Colonic mucosa (tissue), 4 donors: ENCODE measurements around the gene DMKN. TPM values are rescaled to one million over a fixed set of nuclear protein-coding genes. Genes with fewer than 3 reads are reported as not detected.

Source experiments
- DNase-seq: peaks from one replicate; pipeline ENCODE4 v3.0.0-alpha.2; 2020
- H3K27ac ChIP-seq: fragments of 200-600 bp; one replicate; pipeline ENCODE4 v1.8.0; 2021
- H3K27me3 ChIP-seq: fragments of 200-600 bp; one replicate; pipeline ENCODE4 v1.8.0; 2021
- H3K36me3 ChIP-seq: fragments of 200-600 bp; one replicate; pipeline ENCODE4 v1.8.0; 2021
- H3K4me1 ChIP-seq: fragments of 200-600 bp; one replicate; pipeline ENCODE4 v1.8.0; 2021; ENCODE audit warnings: mild to moderate bottlenecking
- H3K4me3 ChIP-seq: fragments of 200-600 bp; one replicate; pipeline ENCODE4 v1.8.0; 2021
- H3K9ac ChIP-seq, 2 donors: one replicate each; pipeline ENCODE4 v1.7.0; 2013; ENCODE audit warnings: control low read depth in 2 of 2, low read depth in 2 of 2, low read length in 2 of 2
- H3K9me3 ChIP-seq: fragments of 200-600 bp; one replicate; pipeline ENCODE4 v1.8.0; 2021
- intact Hi-C: fragments of 100-400 bp; cut with DNase I; formaldehyde crosslinking; loops from one replicate; pipeline ENCODE4 v1.14.1; 2022
- total RNA-seq, 2 donors: library from RNA; stranded (reverse); fragmentation: NEBNext Ultra II Directional in 1 of 2; extraction: Animal tissue kit (Norgen Biotek cat#: 25700) in 1 of 2; gene quantifications; one replicate each; pipeline ENCODE4 v1.2.1, GENCODE V29; 2021
- TF ChIP-seq, protein P1 (sequence below): fragments of 200-600 bp; IDR thresholded peaks from one replicate; pipeline ENCODE4 v1.8.0; 2022; ENCODE audit warnings: antibody characterized with exemption, mild to moderate bottlenecking
- donor health status: healthy.
- donor health status: DM: no; HTN: no; CAD: no.
- donor health status: DM: no; HTN: no; CAD: no.

Gene DMKN
- total RNA-seq, 2 donors from 2014 or later: 12.8 to 14.6 TPM

DNA sequence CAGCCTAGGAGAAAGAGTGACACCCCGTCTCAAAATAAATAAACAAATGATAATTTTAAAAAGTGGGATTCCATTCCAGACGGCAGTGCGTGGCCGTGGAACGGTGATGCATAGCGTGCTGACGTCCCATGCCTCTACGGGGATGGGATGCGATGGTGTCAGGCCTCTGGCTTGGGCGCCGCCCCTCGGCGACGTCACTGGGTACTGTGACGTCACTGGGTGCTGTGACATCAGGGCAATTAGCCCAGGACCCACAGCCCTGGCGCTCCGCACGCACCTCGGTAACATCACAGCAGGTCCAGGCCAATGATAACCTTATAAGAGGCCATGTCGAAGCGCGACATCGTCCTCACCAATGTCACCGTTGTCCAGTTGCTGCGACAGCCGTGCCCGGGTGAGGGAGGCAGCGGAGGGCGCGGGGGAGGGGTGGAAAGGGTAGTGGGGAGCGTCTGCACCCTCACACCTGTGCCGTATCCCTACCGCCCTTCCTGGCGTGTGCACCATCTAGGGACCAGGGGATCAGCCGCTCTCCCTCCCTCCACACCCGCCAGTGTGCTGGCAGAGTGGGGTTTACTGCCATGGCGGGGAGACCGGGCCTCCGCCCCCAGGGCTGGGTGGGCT is 19.9 kb upstream of the DMKN start, which contains the start of gene GAPDHS:
GAPDHS (plus strand) TSS at position 256 of the 621 bp plus-strand sequence; CDS start at position 328, 72 bp downstream.
- Histone ChIP-seq H3K4me1 (no peaks in the 10 kb centered on the region), H3K9me3 (no peaks in the 10 kb centered on the region), H3K4me3 (no peak within 1 kb of the TSS), H3K9ac (no peak within 1 kb of the TSS), H3K27me3 (peaks cover 4% of the 10 kb centered on the region), H3K36me3 (no peaks in the 10 kb centered on the region), H3K27ac (no peak within 1 kb of the TSS)
- no peak for DNase-seq
- TF ChIP-seq, protein P1, sequence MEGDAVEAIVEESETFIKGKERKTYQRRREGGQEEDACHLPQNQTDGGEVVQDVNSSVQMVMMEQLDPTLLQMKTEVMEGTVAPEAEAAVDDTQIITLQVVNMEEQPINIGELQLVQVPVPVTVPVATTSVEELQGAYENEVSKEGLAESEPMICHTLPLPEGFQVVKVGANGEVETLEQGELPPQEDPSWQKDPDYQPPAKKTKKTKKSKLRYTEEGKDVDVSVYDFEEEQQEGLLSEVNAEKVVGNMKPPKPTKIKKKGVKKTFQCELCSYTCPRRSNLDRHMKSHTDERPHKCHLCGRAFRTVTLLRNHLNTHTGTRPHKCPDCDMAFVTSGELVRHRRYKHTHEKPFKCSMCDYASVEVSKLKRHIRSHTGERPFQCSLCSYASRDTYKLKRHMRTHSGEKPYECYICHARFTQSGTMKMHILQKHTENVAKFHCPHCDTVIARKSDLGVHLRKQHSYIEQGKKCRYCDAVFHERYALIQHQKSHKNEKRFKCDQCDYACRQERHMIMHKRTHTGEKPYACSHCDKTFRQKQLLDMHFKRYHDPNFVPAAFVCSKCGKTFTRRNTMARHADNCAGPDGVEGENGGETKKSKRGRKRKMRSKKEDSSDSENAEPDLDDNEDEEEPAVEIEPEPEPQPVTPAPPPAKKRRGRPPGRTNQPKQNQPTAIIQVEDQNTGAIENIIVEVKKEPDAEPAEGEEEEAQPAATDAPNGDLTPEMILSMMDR: no peak
- intact Hi-C loops: no loop called here

DNA sequence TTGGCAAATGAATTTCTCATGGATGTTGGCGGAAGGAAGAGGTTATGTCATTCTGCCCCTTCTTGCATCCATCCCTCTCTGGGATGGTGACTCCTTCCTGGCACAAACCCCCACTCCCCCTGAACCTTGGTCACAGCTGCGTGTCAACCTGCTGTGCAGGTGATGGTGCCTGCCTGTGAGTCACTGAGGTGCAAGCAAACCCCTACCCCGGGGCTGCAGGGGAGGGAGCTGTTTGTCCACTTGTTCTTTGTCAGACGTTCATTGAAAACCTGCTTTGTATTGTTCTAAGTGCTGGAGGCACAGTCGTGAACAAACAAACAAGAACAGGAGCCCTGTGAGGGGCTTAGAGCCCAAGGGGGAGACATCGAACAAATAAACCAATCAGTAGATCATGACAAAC is 17.8 kb upstream of the DMKN start:
- TF ChIP-seq, protein P1: no peak
- no peak overlapping the region for H3K4me3 ChIP-seq
- no peak for DNase-seq
- intact Hi-C loops: no loop called here
- no peak overlapping the region for H3K27ac ChIP-seq
- H3K36me3 ChIP-seq: no peaks in the 10 kb centered on the region
- H3K4me1 ChIP-seq: no peaks in the 10 kb centered on the region
- peaks cover 4% of the 10 kb centered on the region for H3K27me3 ChIP-seq
- no peak overlapping the region for H3K9ac ChIP-seq
- no peaks in the 10 kb centered on the region for H3K9me3 ChIP-seq

DNA sequence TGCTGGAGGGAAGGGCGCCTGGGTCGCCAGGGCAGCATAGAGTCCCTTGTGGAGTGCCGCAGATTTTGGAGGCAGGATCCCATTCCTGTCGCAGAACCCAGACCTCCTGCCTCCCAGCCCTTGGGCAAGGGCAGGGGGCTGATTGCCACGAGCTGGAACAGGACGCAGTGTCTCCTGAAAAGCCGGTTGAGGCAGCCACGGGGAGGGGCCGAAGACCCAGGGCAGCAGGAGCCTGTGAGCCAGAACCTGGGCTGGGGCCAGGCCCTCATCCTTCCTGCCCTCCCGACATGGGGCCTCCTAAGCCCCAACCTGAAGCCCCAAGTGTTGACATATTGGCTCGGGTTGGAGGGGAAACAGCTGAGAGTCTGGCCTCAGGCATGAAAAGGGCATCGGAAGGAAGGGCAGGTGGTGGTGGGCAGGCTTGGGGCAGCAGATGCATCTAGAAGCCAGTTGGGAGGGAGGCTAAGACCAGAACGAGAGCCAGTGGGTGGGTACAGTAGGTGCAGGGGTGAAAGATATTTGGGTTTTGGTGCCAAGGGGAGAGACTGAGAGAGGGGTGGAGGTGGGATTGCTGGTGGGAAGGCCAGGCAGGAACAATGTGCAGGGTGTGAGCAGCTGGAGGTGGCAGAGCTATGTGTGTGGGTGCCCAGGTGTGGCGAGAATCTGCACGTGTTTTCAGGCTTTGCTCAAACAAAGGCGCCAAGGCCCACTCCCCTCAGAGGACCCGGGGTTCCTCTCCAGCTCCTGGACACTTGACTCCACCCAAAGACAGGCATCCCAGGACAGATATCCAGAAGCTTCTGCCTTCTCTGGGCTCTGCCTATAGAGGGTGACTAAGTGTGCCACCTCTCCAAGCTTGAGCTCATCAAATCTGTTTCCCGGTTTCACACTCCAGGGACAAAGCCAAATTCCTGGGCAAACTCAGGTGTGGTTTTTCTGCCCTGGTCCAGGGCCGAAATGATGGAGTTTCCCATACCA is 16.1 kb upstream of the DMKN start:
- H3K9me3 ChIP-seq: no peaks in the 10 kb centered on the region
- no peaks in the 10 kb centered on the region for H3K4me1 ChIP-seq
- no peak overlapping the region for H3K9ac ChIP-seq
- no peak for DNase-seq
- H3K27ac ChIP-seq: no peak overlapping the region
- H3K27me3 ChIP-seq: peaks cover 4% of the 10 kb centered on the region
- TF ChIP-seq, protein P1: no peak
- no peaks in the 10 kb centered on the region for H3K36me3 ChIP-seq
- intact Hi-C loops: no loop called here
- H3K4me3 ChIP-seq: no peak overlapping the region

DNA sequence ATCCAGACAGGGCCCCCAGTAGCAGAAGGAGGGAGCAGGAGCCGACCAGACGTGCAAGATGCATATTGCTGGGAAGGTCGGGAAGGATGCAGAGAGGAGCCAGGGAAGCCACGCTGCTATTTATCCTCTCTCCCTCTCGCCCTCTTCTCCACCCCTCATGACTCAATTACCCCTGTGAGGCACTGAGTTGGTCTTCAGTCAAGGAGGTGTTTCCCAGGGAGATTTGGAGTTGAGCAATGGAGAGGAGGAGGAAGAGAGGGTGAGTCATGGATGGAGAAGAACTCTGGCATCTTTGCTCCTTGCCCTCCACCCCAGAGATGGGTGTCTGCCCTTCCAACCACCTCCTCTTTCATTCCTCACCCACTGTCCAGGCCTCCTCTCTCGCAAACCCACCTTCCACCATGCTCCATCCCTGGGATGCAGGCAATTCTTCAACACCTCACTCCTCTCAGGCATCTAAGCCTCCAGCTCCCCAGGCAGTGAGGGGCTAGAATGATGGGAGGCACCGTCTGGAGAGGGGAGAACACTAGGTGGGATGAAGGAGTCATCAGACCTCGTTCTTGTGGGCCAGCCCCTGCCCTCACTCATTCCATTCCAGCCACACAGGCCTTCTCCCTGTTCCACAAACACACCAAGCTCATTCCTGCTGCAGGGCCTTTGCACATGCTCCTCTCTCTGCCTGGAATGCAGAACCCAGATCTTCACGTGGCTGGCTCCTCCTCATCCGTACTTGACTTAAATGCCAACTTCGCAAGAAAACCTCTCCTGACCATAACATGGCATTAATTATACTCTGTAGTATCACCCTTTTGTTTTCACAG is 15.0 kb upstream of the DMKN start, which contains the start of gene SBSN:
SBSN (minus strand) TSS at position 94 of the 821 bp plus-strand sequence; CDS start at position 64, 30 bp downstream.
- Histone ChIP-seq H3K27me3 (peaks cover 1% of the 10 kb centered on the region), H3K36me3 (no peaks in the 10 kb centered on the region), H3K9ac (no peak within 1 kb of the TSS), H3K9me3 (no peaks in the 10 kb centered on the region), H3K4me1 (no peaks in the 10 kb centered on the region), H3K27ac (no peak within 1 kb of the TSS), H3K4me3 (no peak within 1 kb of the TSS)
- intact Hi-C loops: no loop called here
- TF ChIP-seq, protein P1: no peak
- DNase-seq: no peak

DNA sequence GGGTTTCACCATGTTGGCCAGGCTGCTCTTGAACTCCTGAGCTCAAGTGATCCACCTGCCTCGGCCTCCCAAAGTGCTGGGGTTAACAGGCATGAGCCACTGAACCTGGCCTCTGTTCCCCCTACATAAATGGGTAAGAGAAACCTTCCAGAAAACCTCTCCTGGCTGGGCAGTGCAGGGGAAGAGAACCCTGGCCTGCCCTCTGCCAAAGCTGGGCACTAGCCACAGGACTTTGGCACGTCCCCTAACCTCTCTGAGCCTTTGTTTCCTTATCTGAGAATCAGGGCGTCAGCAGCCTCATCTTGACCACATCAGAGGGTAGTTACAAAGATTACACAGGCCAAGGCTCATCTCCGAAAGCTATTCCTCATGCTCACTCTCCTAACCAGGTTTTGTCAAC is 12.4 kb upstream of the DMKN start:
- no peak overlapping the region for H3K27ac ChIP-seq
- intact Hi-C loops: no loop called here
- TF ChIP-seq, protein P1: no peak
- no peak overlapping the region for H3K4me3 ChIP-seq
- no peak for DNase-seq
- no peak overlapping the region for H3K9ac ChIP-seq
- H3K36me3 ChIP-seq: no peaks in the 10 kb centered on the region
- no peaks in the 10 kb centered on the region for H3K9me3 ChIP-seq
- no peaks in the 10 kb centered on the region for H3K27me3 ChIP-seq
- no peaks in the 10 kb centered on the region for H3K4me1 ChIP-seq
